Astrocyte (in vitro differentiated cells and primary cell): Measurements from ENCODE around the gene LPGAT1. TPM values are rescaled to one million over a fixed set of nuclear protein-coding genes. Genes with fewer than 3 reads are reported as not detected.
A peak's percentile ranks its signal among the peaks of the same experiment; 100 is the strongest.

Source experiments
- DNase-seq: peaks from one replicate; pipeline ENCODE4 v3.0.0-alpha.2; 2010; ENCODE audit warnings: low read depth
- FAIRE-seq: peaks from 2 replicates; lab custom pipeline; 2011; peaks lifted over from hg19 to GRCh38; lab: Jason Lieb, UNC
- H2AFZ ChIP-seq: 2 replicates; pipeline ENCODE4 v1.6.0; 2012; ENCODE audit warnings: low read depth, low read length, inconsistent platforms
- H3K27ac ChIP-seq: 2 replicates; pipeline ENCODE4 v1.5.1; 2011; ENCODE audit warnings: low read depth, low read length, inconsistent platforms
- H3K27me3 ChIP-seq: 2 replicates; pipeline ENCODE4 v1.6.0; 2011; ENCODE audit warnings: low read length, inconsistent platforms; ENCODE audit not compliant: insufficient read depth
- H3K36me3 ChIP-seq: 2 replicates; pipeline ENCODE4 v1.5.1; 2011; ENCODE audit warnings: low read length, inconsistent platforms; ENCODE audit not compliant: insufficient read depth
- H3K4me1 ChIP-seq: 2 replicates; pipeline ENCODE4 v1.5.1; 2011; ENCODE audit warnings: low read length, inconsistent platforms; ENCODE audit not compliant: insufficient read depth
- H3K4me2 ChIP-seq: 2 replicates; pipeline ENCODE4 v1.6.0; 2012; ENCODE audit warnings: low read length, inconsistent platforms
- H3K4me3 ChIP-seq: 2 replicates; pipeline ENCODE4 v1.5.1; 2011; ENCODE audit warnings: low read depth, mild to moderate bottlenecking, low read length, inconsistent platforms; ENCODE audit not compliant: insufficient read depth
- H3K79me2 ChIP-seq: 2 replicates; pipeline ENCODE4 v1.6.0; 2012; ENCODE audit warnings: mild to moderate bottlenecking, low read length, inconsistent platforms; ENCODE audit not compliant: insufficient read depth
- H3K9ac ChIP-seq: 2 replicates; pipeline ENCODE4 v1.6.0; 2012; ENCODE audit warnings: mild to moderate bottlenecking, low read length, inconsistent platforms
- H3K9me3 ChIP-seq: 2 replicates; pipeline ENCODE4 v1.5.1; 2012; ENCODE audit warnings: low read depth, mild to moderate bottlenecking, low read length, inconsistent platforms; ENCODE audit not compliant: insufficient read depth
- H4K20me1 ChIP-seq: 2 replicates; pipeline ENCODE4 v1.6.0; 2012; ENCODE audit warnings: low read length, inconsistent platforms; ENCODE audit not compliant: insufficient read depth
- H3K27ac Mint-ChIP-seq: one replicate; pipeline ENCODE4 v1.8.0; 2021; ENCODE audit warnings: mild to moderate bottlenecking, mixed read lengths; ENCODE audit not compliant: unreplicated experiment
- H3K27me3 Mint-ChIP-seq: one replicate; pipeline ENCODE4 v1.8.0; 2021; ENCODE audit warnings: low read depth, mixed read lengths; ENCODE audit not compliant: unreplicated experiment
- H3K36me3 Mint-ChIP-seq: one replicate; pipeline ENCODE4 v1.8.0; 2021; ENCODE audit warnings: low read depth, mixed read lengths; ENCODE audit not compliant: unreplicated experiment
- H3K4me1 Mint-ChIP-seq: one replicate; pipeline ENCODE4 v1.8.0; 2021; ENCODE audit warnings: low read depth, mixed read lengths; ENCODE audit not compliant: unreplicated experiment
- H3K4me3 Mint-ChIP-seq: one replicate; pipeline ENCODE4 v1.8.0; 2021; ENCODE audit warnings: mild to moderate bottlenecking, moderate library complexity, mixed read lengths; ENCODE audit not compliant: unreplicated experiment
- H3K9me3 Mint-ChIP-seq: one replicate; pipeline ENCODE4 v1.8.0; 2021; ENCODE audit warnings: mild to moderate bottlenecking, mixed read lengths; ENCODE audit not compliant: unreplicated experiment
- CTCF ChIP-seq: IDR thresholded peaks from 2 replicates; pipeline ENCODE4 v1.5.1; 2011; ENCODE audit warnings: low read depth, mild to moderate bottlenecking, inconsistent platforms, low read length, moderate library complexity; ENCODE audit not compliant: insufficient read depth
- EZH2 ChIP-seq: IDR thresholded peaks from 2 replicates; pipeline ENCODE4 v1.6.1; 2012; ENCODE audit warnings: mild to moderate bottlenecking, low read length, inconsistent platforms; ENCODE audit not compliant: insufficient read depth
- total RNA-seq: library from RNA; stranded (reverse); gene quantifications from 2 replicates; pipeline ENCODE4 v1.2.1, GENCODE V29; 2021

The LPGAT1 gene
- total RNA-seq, 1 donor from 2014 or later, result 36.7 TPM

- Histone ChIP-seq H3K4me2 (no peak overlapping the region), H3K9ac (no peak overlapping the region), H3K27ac (no peak overlapping the region), H3K36me3 (no peaks in the 10 kb centered on the region), H4K20me1 (no peaks in the 10 kb centered on the region), H3K4me3 (no peak overlapping the region), H3K27me3 (no peaks in the 10 kb centered on the region), H3K79me2 (no peaks in the 10 kb centered on the region), H3K9me3 (no peaks in the 10 kb centered on the region), H2AFZ (no peak overlapping the region), H3K4me1 (peaks cover 19% of the 10 kb centered on the region)
- TF ChIP-seq CTCF, result no peak
- TF ChIP-seq EZH2, result no peak
- peaks cover 36% of the 10 kb centered on the region for H3K4me1 Mint-ChIP-seq
- H3K9me3 Mint-ChIP-seq, result no peaks in the 10 kb centered on the region
- no peaks in the 10 kb centered on the region for H3K36me3 Mint-ChIP-seq
- H3K27me3 Mint-ChIP-seq, result peaks cover 3% of the 10 kb centered on the region
- H3K4me3 Mint-ChIP-seq, result no peak overlapping the region
- FAIRE-seq, result no peak
- peak; percentile 37 for DNase-seq
- peak overlapping the region; percentile 10 for H3K27ac Mint-ChIP-seq
Observed at GRCh38 chr1:211738691-211739301, 91.8 kb downstream of the LPGAT1 start.

DNA sequence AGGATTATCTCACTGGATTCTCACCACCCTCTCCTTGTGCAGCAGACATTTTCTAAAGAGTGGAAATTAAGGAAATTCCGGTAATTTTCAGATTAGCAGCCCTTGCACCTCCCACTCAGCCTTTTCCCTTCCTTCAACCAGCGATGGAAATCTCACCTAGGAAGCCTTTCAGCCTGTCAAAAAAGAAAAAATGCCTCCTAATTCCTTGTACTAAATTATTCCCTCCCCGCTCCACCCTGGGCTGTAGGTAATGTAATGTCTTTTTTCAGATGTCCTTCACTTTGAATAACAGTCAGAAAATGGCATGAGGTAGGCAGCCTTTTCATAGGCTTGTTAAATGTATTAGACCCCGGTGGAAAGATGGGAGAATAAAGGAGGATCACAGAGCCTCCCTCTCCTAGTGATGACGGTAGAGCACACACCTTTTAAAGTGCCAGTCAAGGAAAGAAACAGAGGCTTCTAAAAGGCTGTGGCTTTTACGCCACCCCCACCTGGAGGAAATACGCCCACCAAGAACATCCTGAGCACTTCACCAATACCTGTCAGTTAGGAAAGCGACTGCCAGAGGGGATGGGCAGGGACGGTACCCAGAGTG, 92.4 kb downstream of the LPGAT1 start:
- Histone ChIP-seq H2AFZ (no peak overlapping the region), H4K20me1 (no peaks in the 10 kb centered on the region), H3K79me2 (no peaks in the 10 kb centered on the region), H3K9ac (no peak overlapping the region), H3K4me2 (no peak overlapping the region), H3K4me3 (no peak overlapping the region), H3K36me3 (no peaks in the 10 kb centered on the region), H3K27me3 (no peaks in the 10 kb centered on the region), H3K4me1 (peaks cover 19% of the 10 kb centered on the region), H3K27ac (no peak overlapping the region), H3K9me3 (no peaks in the 10 kb centered on the region)
- H3K36me3 Mint-ChIP-seq, result no peaks in the 10 kb centered on the region
- no peaks in the 10 kb centered on the region for H3K9me3 Mint-ChIP-seq
- no peak for FAIRE-seq
- peaks cover 34% of the 10 kb centered on the region for H3K4me1 Mint-ChIP-seq
- peaks cover 3% of the 10 kb centered on the region for H3K27me3 Mint-ChIP-seq
- no peak for DNase-seq
- TF ChIP-seq CTCF, result no peak
- TF ChIP-seq EZH2, result no peak
- H3K27ac Mint-ChIP-seq, result no peak overlapping the region
- H3K4me3 Mint-ChIP-seq, result no peak overlapping the region
